ENCODE measurements around the gene TMEM235.

TMEM235 gene

GRCh38 chr17:78266771-78267170 lies 35.3 kb downstream of the TMEM235 start:
- no peak overlapping the region for H2AFZ ChIP-seq (ENCODE audit: low read depth, low read length)
- H3K4me2 ChIP-seq (ENCODE audit: low read length) = no peak overlapping the region
- H3K36me3 ChIP-seq (replicated peaks; ENCODE audit: low read depth, low read length) = no peaks in the 10 kb centered on the region
- H3K27me3 ChIP-seq (ENCODE audit: low read depth, low read length) = peaks cover 29% of the 10 kb centered on the region
- H3K9ac ChIP-seq (ENCODE audit: low read length) = no peak overlapping the region
- H3K79me2 ChIP-seq (ENCODE audit: low read length) = no peaks in the 10 kb centered on the region
- TF ChIP-seq, protein P1, sequence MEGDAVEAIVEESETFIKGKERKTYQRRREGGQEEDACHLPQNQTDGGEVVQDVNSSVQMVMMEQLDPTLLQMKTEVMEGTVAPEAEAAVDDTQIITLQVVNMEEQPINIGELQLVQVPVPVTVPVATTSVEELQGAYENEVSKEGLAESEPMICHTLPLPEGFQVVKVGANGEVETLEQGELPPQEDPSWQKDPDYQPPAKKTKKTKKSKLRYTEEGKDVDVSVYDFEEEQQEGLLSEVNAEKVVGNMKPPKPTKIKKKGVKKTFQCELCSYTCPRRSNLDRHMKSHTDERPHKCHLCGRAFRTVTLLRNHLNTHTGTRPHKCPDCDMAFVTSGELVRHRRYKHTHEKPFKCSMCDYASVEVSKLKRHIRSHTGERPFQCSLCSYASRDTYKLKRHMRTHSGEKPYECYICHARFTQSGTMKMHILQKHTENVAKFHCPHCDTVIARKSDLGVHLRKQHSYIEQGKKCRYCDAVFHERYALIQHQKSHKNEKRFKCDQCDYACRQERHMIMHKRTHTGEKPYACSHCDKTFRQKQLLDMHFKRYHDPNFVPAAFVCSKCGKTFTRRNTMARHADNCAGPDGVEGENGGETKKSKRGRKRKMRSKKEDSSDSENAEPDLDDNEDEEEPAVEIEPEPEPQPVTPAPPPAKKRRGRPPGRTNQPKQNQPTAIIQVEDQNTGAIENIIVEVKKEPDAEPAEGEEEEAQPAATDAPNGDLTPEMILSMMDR (IDR thresholded peaks at IDR 0.05; ENCODE audit: low read depth, low read length) = no peak
- no peak for TF ChIP-seq EZH2phosphoT487 (IDR thresholded peaks at IDR 0.05; ENCODE audit: low read depth)
- H3K9me3 ChIP-seq (ENCODE audit: insufficient read depth, low read length) = no peaks in the 10 kb centered on the region
- no peak overlapping the region for H3K27ac ChIP-seq (ENCODE audit: low read length)
- no peak overlapping the region for H3K4me3 ChIP-seq (ENCODE audit: low read length)
- H3K4me1 ChIP-seq (ENCODE audit: low read length) = peaks cover 9% of the 10 kb centered on the region
- no peaks in the 10 kb centered on the region for H4K20me1 ChIP-seq (ENCODE audit: insufficient read depth, low read length)

DNA sequence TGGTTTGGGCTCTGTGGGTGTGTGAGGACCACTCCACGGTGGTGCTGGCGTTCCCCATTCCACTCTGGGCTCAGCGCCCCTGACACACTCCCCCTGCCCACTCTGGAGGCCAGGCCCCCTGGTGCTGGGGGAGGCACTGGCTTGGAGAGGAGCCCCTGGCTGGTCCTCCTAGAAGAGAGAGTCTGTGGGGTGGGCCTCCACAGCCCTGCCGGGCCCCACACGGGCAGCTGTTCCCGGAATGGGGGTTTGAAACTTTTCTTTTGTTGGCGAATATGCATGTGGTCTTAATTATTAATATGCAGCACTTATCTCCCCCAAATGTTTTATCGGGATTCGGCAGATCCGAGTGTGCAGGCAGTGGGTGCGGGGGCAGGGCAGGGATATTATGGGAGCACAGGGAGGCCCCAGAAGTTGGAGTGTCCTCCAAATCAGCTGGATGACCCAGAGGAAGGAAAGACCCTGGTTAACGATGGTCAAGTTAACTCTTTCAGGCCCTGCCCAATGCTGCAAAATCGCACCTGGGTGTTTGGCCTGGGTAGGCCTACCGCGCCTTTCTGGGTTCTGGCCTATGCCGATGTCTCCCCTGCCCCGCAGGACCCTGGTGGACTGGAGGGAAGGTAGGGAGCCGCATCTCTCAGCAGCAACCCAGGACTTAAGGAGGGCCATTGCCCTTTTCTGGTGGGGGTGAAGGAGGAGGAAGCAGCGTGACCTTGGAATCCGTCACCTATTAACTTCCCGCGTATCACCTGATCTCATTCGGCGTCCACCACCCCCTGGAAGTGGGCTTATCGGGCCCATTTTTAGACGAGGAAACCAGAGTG lies 36.0 kb downstream of the TMEM235 start:
- Histone ChIP-seq H3K9ac (ENCODE audit: low read length) (no peak overlapping the region), H3K27me3 (ENCODE audit: low read depth, low read length) (peaks cover 36% of the 10 kb centered on the region), H2AFZ (ENCODE audit: low read depth, low read length) (no peak overlapping the region), H3K36me3 (replicated peaks; ENCODE audit: low read depth, low read length) (no peaks in the 10 kb centered on the region), H3K27ac (ENCODE audit: low read length) (no peak overlapping the region), H3K4me2 (ENCODE audit: low read length) (no peak overlapping the region), H3K79me2 (ENCODE audit: low read length) (no peaks in the 10 kb centered on the region), H3K9me3 (ENCODE audit: insufficient read depth, low read length) (no peaks in the 10 kb centered on the region), H4K20me1 (ENCODE audit: insufficient read depth, low read length) (no peaks in the 10 kb centered on the region), H3K4me3 (ENCODE audit: low read length) (no peak overlapping the region), H3K4me1 (ENCODE audit: low read length) (peaks cover 14% of the 10 kb centered on the region)
- no peak for TF ChIP-seq EZH2phosphoT487 (IDR thresholded peaks at IDR 0.05; ENCODE audit: low read depth)
- TF ChIP-seq, protein P1 (IDR thresholded peaks at IDR 0.05; ENCODE audit: low read depth, low read length) = no peak

DNA sequence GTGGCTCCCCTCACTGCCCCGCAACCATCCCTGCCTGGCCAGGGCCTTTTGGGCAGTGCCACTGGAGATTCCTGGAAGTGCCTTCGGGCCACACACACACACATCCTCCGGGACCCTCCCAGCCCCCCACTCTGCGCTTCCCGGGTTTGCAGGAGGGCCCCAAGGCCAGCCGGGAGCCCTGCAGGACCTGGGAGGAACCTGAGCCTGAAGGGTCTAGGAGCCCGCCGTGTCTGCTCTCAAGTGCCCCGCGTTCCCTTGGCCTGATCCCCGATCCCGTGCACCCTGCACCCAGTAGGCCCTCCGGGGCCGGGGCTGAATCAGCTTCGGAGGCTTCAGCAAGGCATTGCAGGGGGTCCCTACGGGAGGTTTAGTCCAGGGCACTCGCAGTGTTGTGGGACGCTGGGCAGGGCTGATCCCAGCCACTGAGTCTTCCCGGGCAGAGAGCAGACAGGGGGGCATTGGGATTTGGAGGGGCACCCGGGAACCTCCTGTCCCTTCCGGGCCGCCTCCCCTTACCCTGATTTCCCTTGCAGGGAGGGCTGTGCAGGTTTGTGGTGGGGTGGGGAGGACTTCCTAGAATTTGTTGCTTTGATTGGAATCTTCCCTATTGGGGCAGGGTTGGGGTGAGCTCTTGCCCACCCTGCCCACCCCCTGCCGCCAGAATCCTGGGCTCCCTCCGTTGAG lies 36.9 kb downstream of the TMEM235 start:
- no peaks in the 10 kb centered on the region for H3K36me3 ChIP-seq (replicated peaks; ENCODE audit: low read depth, low read length)
- H3K27me3 ChIP-seq (ENCODE audit: low read depth, low read length) = peaks cover 45% of the 10 kb centered on the region
- no peak for TF ChIP-seq EZH2phosphoT487 (IDR thresholded peaks at IDR 0.05; ENCODE audit: low read depth)
- TF ChIP-seq, protein P1 (IDR thresholded peaks at IDR 0.05; ENCODE audit: low read depth, low read length) = no peak
- no peak overlapping the region for H2AFZ ChIP-seq (ENCODE audit: low read depth, low read length)
- H3K4me2 ChIP-seq (ENCODE audit: low read length) = no peak overlapping the region
- no peak overlapping the region for H3K9ac ChIP-seq (ENCODE audit: low read length)
- no peak overlapping the region for H3K27ac ChIP-seq (ENCODE audit: low read length)
- no peaks in the 10 kb centered on the region for H4K20me1 ChIP-seq (ENCODE audit: insufficient read depth, low read length)
- H3K79me2 ChIP-seq (ENCODE audit: low read length) = no peaks in the 10 kb centered on the region
- no peaks in the 10 kb centered on the region for H3K9me3 ChIP-seq (ENCODE audit: insufficient read depth, low read length)
- no peak overlapping the region for H3K4me3 ChIP-seq (ENCODE audit: low read length)
- peaks cover 15% of the 10 kb centered on the region for H3K4me1 ChIP-seq (ENCODE audit: low read length)
